NCI-H2196 treated with DMSO at 0.1 percent for 48 hours (cell line): ENCODE data around the gene PDZD2.

ENCODE experiments used
- DNase-seq: peaks from one replicate; lab custom pipeline; 2025; ENCODE audit not compliant: unreplicated experiment; lab: John Stamatoyannopoulos, UW

Gene PDZD2

GRCh38 chr5:31860726-31861433 lies 221.9 kb downstream of the PDZD2 start:
- DNase-seq, result no peak

- no peak for DNase-seq
These were observed 222.7 kb downstream of the PDZD2 start for GRCh38 chr5:31861601-31862000.

- DNase-seq, result no peak
These were observed 225.1 kb downstream of the PDZD2 start for GRCh38 chr5:31863991-31864411.

GRCh38 chr5:31866166-31866565 lies 227.2 kb downstream of the PDZD2 start:
- DNase-seq, result no peak

GRCh38 chr5:31867219-31867618 lies 228.3 kb downstream of the PDZD2 start:
- DNase-seq, result no peak

- no peak for DNase-seq
These were observed 241.5 kb downstream of the PDZD2 start for GRCh38 chr5:31880449-31880848.

- no peak for DNase-seq
These were observed 246.0 kb downstream of the PDZD2 start for GRCh38 chr5:31884896-31885295.

- no peak for DNase-seq
These were observed 247.3 kb downstream of the PDZD2 start for GRCh38 chr5:31886206-31886605.

- no peak for DNase-seq
These were observed 248.6 kb downstream of the PDZD2 start for GRCh38 chr5:31887556-31887955.

GRCh38 chr5:31888564-31888963 lies 249.6 kb downstream of the PDZD2 start:
- no peak for DNase-seq

GRCh38 chr5:31889001-31889561 lies 250.2 kb downstream of the PDZD2 start:
- no peak for DNase-seq

GRCh38 chr5:31890046-31890445 lies 251.1 kb downstream of the PDZD2 start:
- DNase-seq, result no peak

- no peak for DNase-seq
These were observed 255.2 kb downstream of the PDZD2 start for GRCh38 chr5:31894141-31894540.

- no peak for DNase-seq
These were observed 256.4 kb downstream of the PDZD2 start for GRCh38 chr5:31895199-31895820.

- no peak for DNase-seq
These were observed 259.2 kb downstream of the PDZD2 start for GRCh38 chr5:31898036-31898632.

GRCh38 chr5:31900296-31900865 lies 261.4 kb downstream of the PDZD2 start:
- DNase-seq, result no peak

- no peak for DNase-seq
These were observed 263.0 kb downstream of the PDZD2 start for GRCh38 chr5:31901807-31902530.

GRCh38 chr5:31908396-31908795 lies 269.5 kb downstream of the PDZD2 start:
- DNase-seq, result no peak

- no peak for DNase-seq
These were observed 270.1 kb downstream of the PDZD2 start for GRCh38 chr5:31909073-31909472.

- no peak for DNase-seq
These were observed 272.6 kb downstream of the PDZD2 start for GRCh38 chr5:31911291-31912265.
